GM23338 (cell line): ENCODE data around the gene ADIRF. TPM values are rescaled to one million over a fixed set of nuclear protein-coding genes. Genes with fewer than 3 reads are reported as not detected.

Experiments used
- ATAC-seq: fragments of 200-7000 bp; cut with Tn5 transposase; 3 replicates; pipeline ENCODE4 v1.9.1; 2020
- DNase-seq: peaks from one replicate; pipeline ENCODE4 v3.0.0-alpha.2; 2015; ENCODE audit warnings: low spot score
- H2AFZ ChIP-seq: fragments of 200-600 bp; sonication (generic); 2 replicates; pipeline ENCODE4 v1.8.0; 2016; ENCODE audit warnings: antibody characterized with exemption, mild to moderate bottlenecking, moderate library complexity
- H3F3A ChIP-seq: fragments of 200-600 bp; sonication (generic); replicated peaks from 2 replicates; pipeline ENCODE4 v1.8.0; 2017; ENCODE audit warnings: antibody characterized with exemption, mixed run types, low read depth
- H3K27ac ChIP-seq: fragments of 200-600 bp; sonication (generic); 2 replicates; pipeline ENCODE4 v1.6.1; 2016; ENCODE audit warnings: low read depth
- H3K27me3 ChIP-seq: fragments of 200-600 bp; sonication (generic); 2 replicates; pipeline ENCODE4 v1.8.0; 2016; ENCODE audit warnings: mild to moderate bottlenecking, mixed run types, moderate library complexity; ENCODE audit not compliant: insufficient read depth
- H3K36me3 ChIP-seq: fragments of 200-600 bp; sonication (generic); 2 replicates; pipeline ENCODE4 v1.8.0; 2016; ENCODE audit warnings: mild to moderate bottlenecking; ENCODE audit not compliant: insufficient read depth
- H3K4me1 ChIP-seq: fragments of 200-600 bp; sonication (generic); 2 replicates; pipeline ENCODE4 v1.8.0; 2016; ENCODE audit warnings: mild to moderate bottlenecking, moderate library complexity; ENCODE audit not compliant: insufficient read depth
- H3K4me2 ChIP-seq: fragments of 200-600 bp; sonication (generic); 2 replicates; pipeline ENCODE4 v1.7.1; 2017; ENCODE audit warnings: mixed run types
- H3K4me3 ChIP-seq: fragments of 200-600 bp; sonication (generic); 2 replicates; pipeline ENCODE4 v1.6.1; 2016; ENCODE audit warnings: mixed run types
- H3K79me2 ChIP-seq: fragments of 200-600 bp; sonication (generic); replicated peaks from 2 replicates; pipeline ENCODE4 v1.8.0; 2017; ENCODE audit warnings: mild to moderate bottlenecking; ENCODE audit not compliant: insufficient read depth
- H3K9me2 ChIP-seq: fragments of 200-600 bp; sonication (generic); 2 replicates; pipeline ENCODE4 v1.8.0; 2017; ENCODE audit not compliant: insufficient read depth
- H4K20me1 ChIP-seq: fragments of 200-600 bp; sonication (generic); replicated peaks from 2 replicates; pipeline ENCODE4 v1.8.0; 2017; ENCODE audit warnings: mild to moderate bottlenecking; ENCODE audit not compliant: insufficient read depth
- H3K27ac Mint-ChIP-seq: 2 replicates; pipeline ENCODE4 v1.8.0; 2020; ENCODE audit warnings: inconsistent platforms, mild to moderate bottlenecking, moderate library complexity, mixed read lengths
- H3K27me3 Mint-ChIP-seq: 3 replicates; pipeline ENCODE4 v1.8.0; 2022; ENCODE audit warnings: low read depth, mild to moderate bottlenecking, moderate library complexity, mixed read lengths, inconsistent platforms; ENCODE audit not compliant: insufficient read depth, poor library complexity
- H3K36me3 Mint-ChIP-seq: 3 replicates; pipeline ENCODE4 v1.8.0; 2021; ENCODE audit warnings: low read depth, mild to moderate bottlenecking, inconsistent platforms, moderate library complexity, mixed read lengths
- H3K4me1 Mint-ChIP-seq: 3 replicates; pipeline ENCODE4 v1.8.0; 2020; ENCODE audit warnings: mild to moderate bottlenecking, inconsistent platforms, mixed read lengths
- H3K4me3 Mint-ChIP-seq: 3 replicates; pipeline ENCODE4 v1.8.0; 2021; ENCODE audit warnings: moderate library complexity, mild to moderate bottlenecking, inconsistent platforms, mixed read lengths
- H3K9me3 Mint-ChIP-seq: 3 replicates; pipeline ENCODE4 v1.8.0; 2020; ENCODE audit warnings: moderate library complexity, mild to moderate bottlenecking, inconsistent platforms, mixed read lengths
- CREB1 ChIP-seq: fragments of 250-450 bp; sonication (Bioruptor Pico); IDR thresholded peaks from 2 replicates; pipeline ENCODE4 v1.5.0; 2020; ENCODE audit warnings: low read depth, mild to moderate bottlenecking, moderate library complexity
- EZH2 ChIP-seq: fragments of 200-600 bp; sonication (generic); IDR thresholded peaks from one replicate; pipeline ENCODE4 v1.8.0; 2017; ENCODE audit warnings: antibody characterized with exemption, mild to moderate bottlenecking, low read depth; ENCODE audit not compliant: unreplicated experiment
- EZH2phosphoT487 ChIP-seq: fragments of 200-600 bp; sonication (generic); IDR thresholded peaks from one replicate; pipeline ENCODE4 v1.8.1; 2018; ENCODE audit warnings: antibody characterized with exemption; ENCODE audit not compliant: unreplicated experiment
- JUNB ChIP-seq: IDR thresholded peaks from one replicate; pipeline ENCODE4 v1.6.1; 2016; ENCODE audit warnings: antibody characterized with exemption; ENCODE audit not compliant: unreplicated experiment
- NANOG ChIP-seq: IDR thresholded peaks from 2 replicates; pipeline ENCODE4 v1.6.1; 2016; ENCODE audit warnings: antibody characterized with exemption, borderline replicate concordance
- POLR2AphosphoS5 ChIP-seq: IDR thresholded peaks from 2 replicates; pipeline ENCODE4 v1.6.1; 2016; ENCODE audit warnings: antibody characterized with exemption, low read depth
- REST ChIP-seq: IDR thresholded peaks from one replicate; pipeline ENCODE4 v1.6.1; 2018; ENCODE audit warnings: antibody characterized with exemption; ENCODE audit not compliant: unreplicated experiment
- STAT1 ChIP-seq: IDR thresholded peaks from one replicate; pipeline ENCODE4 v1.6.1; 2016; ENCODE audit warnings: antibody characterized with exemption; ENCODE audit not compliant: unreplicated experiment
- ZNF331 ChIP-seq: fragments of 250-450 bp; sonication (Bioruptor Pico); IDR thresholded peaks from 2 replicates; pipeline ENCODE4 v1.5.0; 2020; ENCODE audit warnings: low read depth, mild to moderate bottlenecking, moderate library complexity
- ZNF462 ChIP-seq: fragments of 250-450 bp; sonication (Bioruptor Pico); IDR thresholded peaks from 2 replicates; pipeline ENCODE4 v1.5.0; 2020; ENCODE audit warnings: mild to moderate bottlenecking, moderate library complexity
- polyA plus RNA-seq: library from polyadenylated mRNA; unstranded; fragments of >200 nt; fragmentation: Nextera tagmentation; extraction: Ambion mirVana; gene quantifications from 2 replicates; pipeline ENCODE4 v1.2.1, GENCODE V29; 2016
- total RNA-seq: library from RNA; depleted of rRNA; stranded (reverse); fragments of >200 nt; shearing (Covaris generic); gene quantifications from 2 replicates; pipeline ENCODE4 v1.2.3, GENCODE V29; 2014

Gene ADIRF
- total and polyA plus RNA-seq, 2 experiments from 2014 or later, result 1.7 TPM; not detected in 1

- Mint-ChIP-seq H3K4me1 (peaks cover 57% of the 10 kb centered on the region), H3K36me3 (peaks cover 23% of the 10 kb centered on the region), H3K27ac (no peak overlapping the region; the same call in 1 of the 2 replicates), H3K4me3 (no peak overlapping the region; the same call in 2 of the 3 replicates), H3K27me3 (peaks cover 34% of the 10 kb centered on the region), H3K9me3 (peaks cover 25% of the 10 kb centered on the region)
- Histone ChIP-seq H3K27ac (no peak overlapping the region), H3K4me2 (0 out of 2 replicates have a peak overlapping the region, but pooled peaks have one; percentile 48), H3K79me2 (no peaks in the 10 kb centered on the region), H3K4me3 (no peak overlapping the region), H3K27me3 (no peaks in the 10 kb centered on the region), H2AFZ (no peak overlapping the region), H3K4me1 (peaks cover 65% of the 10 kb centered on the region), H3K36me3 (peaks cover 5% of the 10 kb centered on the region; the same call in 1 of the 2 replicates), H3F3A (peaks cover 15% of the 10 kb centered on the region), H3K9me2 (no peaks in the 10 kb centered on the region), H4K20me1 (no peaks in the 10 kb centered on the region)
- ATAC-seq, result no peak
- DNase-seq, result no peak
- TF ChIP-seq JUNB, result no peak
- TF ChIP-seq POLR2AphosphoS5, result no peak
- no peak for TF ChIP-seq ZNF331
- no peak for TF ChIP-seq REST
Observed at GRCh38 chr10:86956848-86957448, 11.3 kb upstream of the ADIRF start.

- peaks cover 18% of the 10 kb centered on the region for H3K9me3 Mint-ChIP-seq
- peaks cover 17% of the 10 kb centered on the region for H3K36me3 Mint-ChIP-seq
- peaks cover 65% of the 10 kb centered on the region for H3K4me1 ChIP-seq
- peaks cover 29% of the 10 kb centered on the region for H3K27me3 Mint-ChIP-seq
- H3K4me1 Mint-ChIP-seq, result peaks cover 57% of the 10 kb centered on the region
- no peak within 1 kb of the TSS for H3K27ac ChIP-seq
- H3K27me3 ChIP-seq, result no peaks in the 10 kb centered on the region
- H3K36me3 ChIP-seq, result peaks cover 5% of the 10 kb centered on the region; the same call in 1 of the 2 replicates
- H3K4me3 ChIP-seq, result no peak within 1 kb of the TSS
- DNase-seq (no peak), ATAC-seq (no peak)
- H3F3A ChIP-seq, result peaks cover 15% of the 10 kb centered on the region
- no peaks in the 10 kb centered on the region for H4K20me1 ChIP-seq
- no peaks in the 10 kb centered on the region for H3K79me2 ChIP-seq
- H3K9me2 ChIP-seq, result no peaks in the 10 kb centered on the region
- H3K27ac Mint-ChIP-seq, result no peak within 1 kb of the TSS; the same call in 1 of the 2 replicates
- H3K4me3 Mint-ChIP-seq, result no peak within 1 kb of the TSS; the same call in 2 of the 3 replicates
- 0 out of 2 replicates have a peak within 1 kb of the TSS, but pooled peaks have one; percentile 48 for H3K4me2 ChIP-seq
- H2AFZ ChIP-seq, result no peak within 1 kb of the TSS
- TF ChIP-seq EZH2phosphoT487, result no peak
- no peak for TF ChIP-seq ZNF462 (CRISPR knock-in tag)
- TF ChIP-seq CREB1 (CRISPR knock-in tag), result no peak
- TF ChIP-seq STAT1, result no peak
- no peak for TF ChIP-seq EZH2
- TF ChIP-seq JUNB, result no peak
- TF ChIP-seq NANOG, result no peak
Observed at GRCh38 chr10:86957471-86958115, 10.7 kb upstream of the ADIRF start, which contains the start of gene MMRN2. Gene MMRN2, minus strand, starts transcription at chr10:86957615. Its CDS starts 74 bp downstream, at chr10:86957541.
